ENCODE measurements around the gene TSPAN17.

Gene TSPAN17

DNA sequence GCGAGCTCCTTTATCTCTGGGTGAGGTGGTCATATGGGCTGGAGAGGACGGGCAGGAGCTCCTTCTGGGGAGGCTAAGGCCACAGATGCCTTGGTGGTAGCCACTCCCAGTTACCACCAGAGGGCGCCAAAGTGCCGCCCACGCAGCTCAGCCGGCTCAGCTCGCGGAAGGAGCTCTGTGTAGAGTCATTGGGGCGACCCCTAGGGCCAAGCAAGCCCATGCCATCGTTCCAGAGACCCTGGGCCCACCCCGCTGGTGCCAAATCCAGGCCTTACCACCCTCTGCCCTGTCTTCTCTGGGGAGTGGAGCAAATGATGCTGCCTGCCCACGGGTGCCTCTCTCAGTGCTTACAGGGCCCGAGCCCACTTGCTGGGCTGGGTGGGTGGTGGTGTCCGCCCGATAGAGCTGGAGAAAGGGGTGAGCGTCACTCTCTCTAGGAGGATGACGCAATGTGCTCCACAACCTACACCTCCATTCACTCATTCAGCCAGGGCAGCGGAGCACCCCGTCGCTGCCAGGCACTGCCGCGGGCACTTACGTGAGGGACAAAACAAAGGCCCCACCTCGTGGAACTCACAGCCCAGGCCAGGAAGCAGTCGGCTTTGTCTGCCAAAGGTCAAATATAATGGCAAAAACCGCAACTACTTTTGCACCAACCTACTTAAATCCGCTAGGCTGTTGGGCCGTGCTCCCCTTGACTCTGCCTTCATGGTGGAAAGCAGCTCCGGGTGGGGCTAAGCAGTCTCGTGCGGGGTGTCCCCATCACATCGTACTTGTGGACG lies 13.8 kb downstream of the TSPAN17 start:
- no peak overlapping the region for H2AFZ ChIP-seq (ENCODE audit: low read length, unreplicated experiment)
- H3K4me3 ChIP-seq (ENCODE audit: low read depth, low read length) = no peak overlapping the region
- no peaks in the 10 kb centered on the region for H3K36me3 ChIP-seq (ENCODE audit: insufficient read depth, low read length)
- no peaks in the 10 kb centered on the region for H3K79me2 ChIP-seq (ENCODE audit: control insufficient read depth, insufficient read depth, low read length, unreplicated experiment)
- H3K27ac ChIP-seq (ENCODE audit: low read depth, low read length) = no peak overlapping the region
- peaks cover 13% of the 10 kb centered on the region for H3K4me1 ChIP-seq (ENCODE audit: control insufficient read depth, insufficient read depth, low read length, unreplicated experiment)
- peaks cover 29% of the 10 kb centered on the region for H3K27me3 ChIP-seq (ENCODE audit: insufficient read depth, low read length)

DNA sequence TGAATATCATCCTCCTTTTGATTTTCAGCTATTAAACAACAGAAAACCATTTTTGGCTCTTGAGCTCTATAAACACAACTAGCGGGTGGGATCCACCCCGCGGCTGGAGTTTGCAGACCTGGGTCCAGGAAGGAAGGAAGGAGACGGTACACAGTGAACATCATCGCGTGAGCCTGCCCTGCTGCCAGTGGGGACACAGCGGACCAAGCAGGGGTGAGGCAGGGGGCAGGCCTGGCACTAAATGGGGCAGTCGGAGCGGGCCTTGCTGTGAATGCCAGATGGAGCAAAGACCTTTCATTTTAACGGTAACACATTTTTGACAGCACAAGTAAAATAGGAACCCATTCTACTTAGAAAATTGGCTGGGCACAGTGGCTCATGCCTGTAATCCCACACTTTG lies 14.4 kb downstream of the TSPAN17 start:
- Histone ChIP-seq H2AFZ (ENCODE audit: low read length, unreplicated experiment) (no peak overlapping the region), H3K36me3 (ENCODE audit: insufficient read depth, low read length) (no peaks in the 10 kb centered on the region), H3K4me1 (ENCODE audit: control insufficient read depth, insufficient read depth, low read length, unreplicated experiment) (peaks cover 13% of the 10 kb centered on the region), H3K79me2 (ENCODE audit: control insufficient read depth, insufficient read depth, low read length, unreplicated experiment) (no peaks in the 10 kb centered on the region), H3K27me3 (ENCODE audit: insufficient read depth, low read length) (peaks cover 29% of the 10 kb centered on the region), H3K4me3 (ENCODE audit: low read depth, low read length) (no peak overlapping the region), H3K27ac (ENCODE audit: low read depth, low read length) (no peak overlapping the region)

DNA sequence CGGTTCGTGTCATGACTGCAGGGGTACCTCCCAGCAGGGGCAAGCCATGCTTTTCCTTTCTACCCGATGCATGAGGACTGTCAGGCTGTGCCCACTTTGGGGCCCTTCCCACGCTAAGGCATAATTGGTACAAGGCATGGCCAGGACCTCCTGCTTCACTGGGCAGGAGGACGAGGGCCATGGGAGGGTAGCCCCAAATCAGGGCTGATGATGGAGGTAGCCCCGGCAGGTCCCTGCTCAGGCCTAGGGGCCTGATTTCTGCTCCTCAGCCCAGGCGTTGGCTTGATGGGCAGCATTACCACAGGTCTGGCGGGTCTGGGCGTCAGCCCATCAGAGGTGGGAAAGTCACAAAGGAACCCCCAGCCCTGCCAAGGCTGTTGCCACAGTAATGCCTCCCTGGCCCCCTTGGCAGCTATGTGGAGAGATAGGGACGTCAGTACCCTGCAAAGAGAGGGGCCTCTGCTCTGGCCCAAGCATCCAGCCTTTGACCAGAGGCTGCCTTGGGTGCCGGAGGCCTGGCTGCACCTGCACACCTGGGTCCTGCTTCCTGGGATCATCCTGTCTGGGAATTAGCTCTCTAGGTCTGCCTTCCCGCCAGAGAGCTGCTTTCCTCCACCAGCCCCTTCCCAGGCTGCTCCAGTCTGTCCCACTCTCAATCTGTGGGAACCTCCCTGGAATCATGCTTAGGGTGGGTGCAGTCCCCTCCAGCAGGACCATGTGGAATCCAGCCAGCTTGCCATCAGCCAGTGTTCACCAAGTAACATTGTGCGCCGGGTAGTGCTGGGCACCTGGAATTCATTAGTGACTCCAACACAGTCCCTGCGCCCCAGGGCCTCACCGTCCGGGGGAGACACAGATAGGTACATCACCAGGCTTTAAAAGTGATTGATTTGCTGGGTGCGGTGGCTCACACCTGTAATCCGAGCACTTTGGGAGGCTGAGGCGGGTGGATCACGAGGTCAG lies 15.4 kb downstream of the TSPAN17 start:
- H3K79me2 ChIP-seq (ENCODE audit: control insufficient read depth, insufficient read depth, low read length, unreplicated experiment) = no peaks in the 10 kb centered on the region
- H3K4me3 ChIP-seq (ENCODE audit: low read depth, low read length) = no peak overlapping the region
- H3K36me3 ChIP-seq (ENCODE audit: insufficient read depth, low read length) = no peaks in the 10 kb centered on the region
- no peak overlapping the region for H3K27ac ChIP-seq (ENCODE audit: low read depth, low read length)
- H3K4me1 ChIP-seq (ENCODE audit: control insufficient read depth, insufficient read depth, low read length, unreplicated experiment) = peaks cover 13% of the 10 kb centered on the region
- H3K27me3 ChIP-seq (ENCODE audit: insufficient read depth, low read length) = peaks cover 36% of the 10 kb centered on the region
- no peak overlapping the region for H2AFZ ChIP-seq (ENCODE audit: low read length, unreplicated experiment)

DNA sequence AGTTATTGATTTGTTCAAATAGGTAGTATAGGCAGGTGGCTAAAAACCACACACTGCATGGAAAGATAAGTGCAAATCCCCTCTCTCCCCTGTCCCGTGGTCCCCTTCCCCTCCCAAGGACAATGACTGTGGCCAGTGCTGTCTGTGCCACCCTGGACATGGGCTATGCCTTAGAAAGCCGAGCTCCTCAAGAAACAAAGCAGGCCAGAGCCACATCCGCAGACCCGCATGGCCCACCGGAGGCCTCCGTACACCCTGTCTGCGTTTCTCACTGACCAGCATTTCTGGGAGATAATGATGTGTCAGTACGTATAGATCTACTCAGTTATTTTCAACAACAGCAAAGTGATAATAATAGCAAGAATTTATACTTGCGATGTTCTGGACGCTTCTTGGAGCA lies 16.3 kb downstream of the TSPAN17 start:
- H3K4me1 ChIP-seq (ENCODE audit: control insufficient read depth, insufficient read depth, low read length, unreplicated experiment) = peaks cover 8% of the 10 kb centered on the region
- no peaks in the 10 kb centered on the region for H3K36me3 ChIP-seq (ENCODE audit: insufficient read depth, low read length)
- peaks cover 45% of the 10 kb centered on the region for H3K27me3 ChIP-seq (ENCODE audit: insufficient read depth, low read length)
- H2AFZ ChIP-seq (ENCODE audit: low read length, unreplicated experiment) = no peak overlapping the region
- H3K27ac ChIP-seq (ENCODE audit: low read depth, low read length) = no peak overlapping the region
- H3K4me3 ChIP-seq (ENCODE audit: low read depth, low read length) = no peak overlapping the region
- H3K79me2 ChIP-seq (ENCODE audit: control insufficient read depth, insufficient read depth, low read length, unreplicated experiment) = no peaks in the 10 kb centered on the region

DNA sequence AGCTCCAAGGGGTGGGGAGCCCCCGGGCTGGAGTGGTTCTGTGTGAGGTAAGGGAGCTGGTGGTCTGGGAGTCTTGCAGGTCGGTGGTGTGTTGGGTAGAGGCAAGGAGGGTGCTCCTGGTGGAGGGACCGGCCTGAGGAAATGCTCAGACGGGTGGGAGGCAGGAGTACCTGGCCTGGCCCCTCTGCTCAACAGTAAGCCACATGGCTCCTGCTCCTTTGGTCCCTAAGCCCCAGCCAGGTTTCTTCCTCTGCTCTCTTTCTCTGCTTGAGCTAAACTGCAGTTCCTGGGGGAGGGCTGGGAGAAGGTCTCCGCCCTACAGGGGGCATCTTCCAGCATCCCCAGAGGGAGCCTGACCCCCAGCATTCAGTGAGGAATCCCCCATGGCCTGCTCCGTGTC lies 17.2 kb downstream of the TSPAN17 start:
- Histone ChIP-seq H3K36me3 (ENCODE audit: insufficient read depth, low read length) (no peaks in the 10 kb centered on the region), H3K4me3 (ENCODE audit: low read depth, low read length) (no peak overlapping the region), H3K27ac (ENCODE audit: low read depth, low read length) (no peak overlapping the region), H3K27me3 (ENCODE audit: insufficient read depth, low read length) (peaks cover 54% of the 10 kb centered on the region), H3K4me1 (ENCODE audit: control insufficient read depth, insufficient read depth, low read length, unreplicated experiment) (no peaks in the 10 kb centered on the region), H3K79me2 (ENCODE audit: control insufficient read depth, insufficient read depth, low read length, unreplicated experiment) (no peaks in the 10 kb centered on the region), H2AFZ (ENCODE audit: low read length, unreplicated experiment) (no peak overlapping the region)

DNA sequence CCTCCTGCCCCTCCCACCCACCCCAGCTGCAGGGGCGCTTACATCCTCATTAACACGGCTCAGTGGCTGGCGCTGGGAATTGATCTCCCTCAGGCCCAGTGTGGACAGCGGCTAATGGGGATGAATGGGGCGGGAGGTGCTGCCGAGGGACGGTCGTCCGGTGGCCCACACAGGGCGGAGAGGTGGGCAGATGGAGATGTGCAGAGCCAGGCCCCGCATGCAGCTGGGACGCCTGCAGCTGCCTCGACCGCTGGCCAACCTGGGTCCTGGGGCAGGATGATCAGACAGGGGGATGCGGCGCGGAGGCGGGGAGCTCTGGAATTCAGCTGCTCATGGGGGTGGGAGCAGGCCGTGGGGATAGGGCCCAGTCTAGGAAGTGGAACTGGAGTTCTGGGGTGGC lies 17.6 kb downstream of the TSPAN17 start:
- no peak overlapping the region for H3K27ac ChIP-seq (ENCODE audit: low read depth, low read length)

DNA sequence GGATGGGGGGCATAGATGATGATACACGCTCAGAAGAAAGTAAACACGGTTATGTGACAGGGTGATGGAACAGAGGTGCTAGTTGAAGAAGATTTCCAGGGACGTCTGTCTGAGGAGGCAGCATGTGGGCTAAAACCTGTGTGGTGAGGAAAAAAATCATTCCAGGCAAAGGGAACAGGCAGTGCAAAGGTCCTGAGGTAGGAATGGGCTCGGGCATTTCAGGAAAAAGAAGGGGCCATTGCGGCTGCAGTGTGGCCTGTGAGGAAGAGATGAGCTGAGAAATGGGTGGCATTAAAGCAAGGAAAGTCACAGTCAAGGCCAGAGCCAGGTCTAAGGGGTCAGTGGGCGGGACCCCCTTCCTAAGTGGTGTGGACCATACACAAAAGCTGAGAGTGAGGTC lies 18.2 kb downstream of the TSPAN17 start:
- Histone ChIP-seq H3K36me3 (ENCODE audit: insufficient read depth, low read length) (no peaks in the 10 kb centered on the region), H3K27ac (ENCODE audit: low read depth, low read length) (no peak overlapping the region), H3K4me1 (ENCODE audit: control insufficient read depth, insufficient read depth, low read length, unreplicated experiment) (no peaks in the 10 kb centered on the region), H3K79me2 (ENCODE audit: control insufficient read depth, insufficient read depth, low read length, unreplicated experiment) (no peaks in the 10 kb centered on the region), H2AFZ (ENCODE audit: low read length, unreplicated experiment) (no peak overlapping the region), H3K27me3 (ENCODE audit: insufficient read depth, low read length) (peaks cover 64% of the 10 kb centered on the region), H3K4me3 (ENCODE audit: low read depth, low read length) (no peak overlapping the region)

More for the DNA sequence above, 17.6 kb downstream of the TSPAN17 start:
- H3K79me2 ChIP-seq (ENCODE audit: control insufficient read depth, insufficient read depth, low read length, unreplicated experiment) = no peaks in the 10 kb centered on the region
- no peaks in the 10 kb centered on the region for H3K4me1 ChIP-seq (ENCODE audit: control insufficient read depth, insufficient read depth, low read length, unreplicated experiment)
- H3K27me3 ChIP-seq (ENCODE audit: insufficient read depth, low read length) = peaks cover 58% of the 10 kb centered on the region
- no peaks in the 10 kb centered on the region for H3K36me3 ChIP-seq (ENCODE audit: insufficient read depth, low read length)
- H2AFZ ChIP-seq (ENCODE audit: low read length, unreplicated experiment) = no peak overlapping the region
- H3K4me3 ChIP-seq (ENCODE audit: low read depth, low read length) = no peak overlapping the region

DNA sequence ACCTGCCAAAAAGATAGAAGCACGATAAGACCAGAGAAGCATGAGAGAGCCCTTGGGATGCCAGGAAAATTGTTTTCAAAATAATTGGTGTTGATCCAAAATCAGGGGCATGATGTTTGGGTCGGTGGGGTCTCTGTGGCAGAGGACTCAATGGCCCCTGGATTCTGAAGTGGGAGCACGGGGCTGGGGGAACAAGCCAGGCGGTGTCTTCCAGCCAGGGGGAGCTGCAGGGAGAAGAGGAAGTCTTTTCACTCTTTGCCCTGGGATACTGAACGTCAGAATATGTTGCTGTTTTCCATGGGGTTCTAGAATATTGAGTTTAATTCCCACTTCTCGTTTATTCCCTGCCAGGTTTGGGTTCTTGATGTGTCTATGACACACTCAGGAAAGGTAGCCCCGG lies 20.4 kb downstream of the TSPAN17 start:
- H3K4me1 ChIP-seq (ENCODE audit: control insufficient read depth, insufficient read depth, low read length, unreplicated experiment) = no peaks in the 10 kb centered on the region
- no peak overlapping the region for H3K4me3 ChIP-seq (ENCODE audit: low read depth, low read length)
- no peak overlapping the region for H3K27ac ChIP-seq (ENCODE audit: low read depth, low read length)
- peaks cover 81% of the 10 kb centered on the region for H3K27me3 ChIP-seq (ENCODE audit: insufficient read depth, low read length)
- no peaks in the 10 kb centered on the region for H3K36me3 ChIP-seq (ENCODE audit: insufficient read depth, low read length)
- no peak overlapping the region for H2AFZ ChIP-seq (ENCODE audit: low read length, unreplicated experiment)
- H3K79me2 ChIP-seq (ENCODE audit: control insufficient read depth, insufficient read depth, low read length, unreplicated experiment) = no peaks in the 10 kb centered on the region

DNA sequence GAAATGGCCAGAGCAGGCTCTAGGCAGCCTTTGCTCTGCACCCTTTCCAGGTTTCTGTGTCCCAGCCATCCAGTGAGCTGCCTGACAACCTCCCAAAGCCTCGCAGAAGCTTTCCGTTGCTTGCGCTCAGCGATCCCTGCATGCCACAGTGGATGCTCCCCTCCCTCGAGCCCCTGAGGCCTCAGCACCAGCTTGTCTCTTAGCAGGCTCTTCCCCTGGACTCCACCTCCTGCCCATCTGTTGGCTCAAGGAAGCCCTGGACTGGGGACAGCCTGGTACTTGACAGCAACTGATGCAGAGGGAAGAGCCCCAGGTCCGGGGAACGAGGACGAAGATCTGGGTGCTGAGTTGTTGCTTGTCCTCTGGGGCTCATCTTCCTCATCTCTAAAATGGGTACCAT lies 23.2 kb downstream of the TSPAN17 start:
- Histone ChIP-seq H2AFZ (ENCODE audit: low read length, unreplicated experiment) (no peak overlapping the region), H3K36me3 (ENCODE audit: insufficient read depth, low read length) (no peaks in the 10 kb centered on the region), H3K4me3 (ENCODE audit: low read depth, low read length) (no peak overlapping the region), H3K4me1 (ENCODE audit: control insufficient read depth, insufficient read depth, low read length, unreplicated experiment) (peaks cover under 1% of the 10 kb centered on the region), H3K27me3 (ENCODE audit: insufficient read depth, low read length) (peaks cover 64% of the 10 kb centered on the region), H3K27ac (ENCODE audit: low read depth, low read length) (no peak overlapping the region), H3K79me2 (ENCODE audit: control insufficient read depth, insufficient read depth, low read length, unreplicated experiment) (no peaks in the 10 kb centered on the region)

DNA sequence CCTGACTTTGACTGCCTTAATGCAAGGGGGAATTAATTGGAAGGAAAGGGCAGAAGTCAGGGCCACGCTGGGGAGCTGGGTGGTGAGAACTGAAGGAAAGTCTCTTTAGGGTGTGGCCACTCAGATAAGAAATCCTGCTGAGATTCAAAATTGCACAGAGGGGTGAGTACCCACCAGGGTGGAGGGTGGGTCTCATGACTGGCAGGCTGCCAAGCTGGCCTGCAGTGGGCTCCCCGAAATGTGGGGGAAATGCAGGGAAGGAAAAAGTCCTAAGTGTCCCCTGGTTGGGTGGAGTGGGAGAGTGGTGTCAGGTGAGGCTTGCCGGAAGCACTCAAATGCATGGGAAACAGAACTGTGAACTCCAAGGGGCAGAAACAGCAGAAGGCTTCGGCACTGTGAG lies 24.1 kb downstream of the TSPAN17 start:
- H3K27ac ChIP-seq (ENCODE audit: low read depth, low read length) = no peak overlapping the region
- H3K79me2 ChIP-seq (ENCODE audit: control insufficient read depth, insufficient read depth, low read length, unreplicated experiment) = no peaks in the 10 kb centered on the region
- no peaks in the 10 kb centered on the region for H3K36me3 ChIP-seq (ENCODE audit: insufficient read depth, low read length)
- no peak overlapping the region for H2AFZ ChIP-seq (ENCODE audit: low read length, unreplicated experiment)
- H3K4me1 ChIP-seq (ENCODE audit: control insufficient read depth, insufficient read depth, low read length, unreplicated experiment) = peaks cover 10% of the 10 kb centered on the region
- H3K4me3 ChIP-seq (ENCODE audit: low read depth, low read length) = no peak overlapping the region
- peaks cover 58% of the 10 kb centered on the region for H3K27me3 ChIP-seq (ENCODE audit: insufficient read depth, low read length)
